Left lung (tissue), 10 donors: ENCODE measurements around the gene CELF4. TPM values are rescaled to one million over a fixed set of nuclear protein-coding genes. Genes with fewer than 3 reads are reported as not detected.

Experiments used
- ATAC-seq: fragments of 200-7000 bp; cut with Tn5 transposase; one replicate; pipeline ENCODE4 v1.9.1; 2020; ENCODE audit warnings: moderate library complexity
- DNase-seq, 4 donors: peaks; one replicate each; pipeline ENCODE4 v3.0.0-alpha.2; 2013 to 2020
- H3K27ac ChIP-seq, 2 donors: fragments of 200-600 bp; sonication (generic) in 1 of 2; one replicate each; pipeline versions ENCODE4 v1.5.0 to v1.8.0; 2020 to 2021
- H3K27me3 ChIP-seq, 2 donors: fragments of 200-600 bp; sonication (generic) in 1 of 2; one replicate each; pipeline versions ENCODE4 v1.5.0 to v1.8.0; 2020 to 2021
- H3K36me3 ChIP-seq, 2 donors: fragments of 200-600 bp; sonication (generic) in 1 of 2; one replicate each; pipeline versions ENCODE4 v1.5.0 to v1.8.0; 2020 to 2021
- H3K4me1 ChIP-seq, 2 donors: fragments of 200-600 bp; one replicate each; pipeline ENCODE4 v1.8.0; 2021
- H3K4me3 ChIP-seq, 2 donors: fragments of 200-600 bp; sonication (generic) in 1 of 2; one replicate each; pipeline versions ENCODE4 v1.5.0 to v1.8.0; 2020 to 2021; ENCODE audit warnings: mild to moderate bottlenecking in 1 of 2
- H3K9me3 ChIP-seq, 2 donors: fragments of 200-600 bp; sonication (generic) in 1 of 2; one replicate each; pipeline versions ENCODE4 v1.5.0 to v1.8.0; 2020 to 2021
- intact Hi-C, 2 donors: fragments of 100-400 bp; cut with DNase I; formaldehyde crosslinking; loops; one replicate each; pipeline versions ENCODE4 v1.11.2 to v1.14.2; 2022
- polyA plus RNA-seq, 6 donors: library from polyadenylated mRNA; unstranded; fragments of 120-200 nt; gene quantifications; one replicate each; pipeline ENCODE4 v1.2.1, GENCODE V29; 2013; ENCODE audit not compliant: insufficient read length in 6 of 6
- total RNA-seq, 2 donors: library from RNA; stranded (reverse); fragmentation: NEBNext Ultra II Directional; extraction: Animal tissue kit (Norgen Biotek cat#: 25700); gene quantifications; one replicate each; pipeline ENCODE4 v1.2.1, GENCODE V29; 2021
- TF ChIP-seq, protein P1 (sequence below), 2 donors: fragments of 200-600 bp; sonication (generic) in 1 of 2; IDR thresholded peaks; one replicate each; pipeline versions ENCODE4 v1.5.0 to v1.8.0; 2021; ENCODE audit warnings: antibody characterized with exemption in 2 of 2
- donor health status: DM: no; HTN: yes; CAD: no.
- donor health status: DM: no; HTN: no; CAD: no.

CELF4 gene
- total and polyA plus RNA-seq, 8 donors, result 1.1 to 10.3 (median 7.4) TPM

DNA sequence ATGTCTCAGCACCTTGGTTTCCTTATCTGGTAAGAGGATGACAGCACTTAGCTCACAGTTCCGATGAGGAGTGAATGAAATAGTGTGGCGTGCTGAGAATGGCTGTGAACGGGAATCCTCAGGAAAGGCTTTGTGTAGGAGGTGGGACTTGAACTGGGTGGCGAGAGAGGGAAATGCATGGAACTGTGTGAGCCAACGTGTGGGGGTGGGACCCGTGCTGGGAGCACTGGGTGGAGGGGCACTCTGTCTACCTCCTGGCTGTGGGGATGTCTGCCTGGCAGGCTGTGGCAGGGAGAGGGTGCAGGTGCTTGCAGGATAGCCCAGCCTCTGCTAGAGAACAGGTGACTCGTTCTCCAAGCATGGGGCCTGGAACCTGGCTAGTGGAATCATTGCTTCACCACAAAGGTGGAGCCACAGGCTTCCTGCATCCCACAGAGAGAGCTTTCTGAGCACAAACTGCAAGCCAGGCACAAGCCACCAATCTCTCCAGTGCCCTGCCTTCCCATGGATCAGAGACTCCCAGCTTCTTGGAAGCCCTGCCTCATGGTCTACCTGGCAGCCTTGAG lies 145.2 kb downstream of the CELF4 start:
- no peak for ATAC-seq
- Histone ChIP-seq H3K9me3 (no peaks in the 10 kb centered on the region), H3K27ac (no peak overlapping the region), H3K4me1 (no peaks in the 10 kb centered on the region), H3K27me3 (no peaks in the 10 kb centered on the region), H3K4me3 (no peak overlapping the region), H3K36me3 (no peaks in the 10 kb centered on the region)
- no peak for DNase-seq
- TF ChIP-seq, protein P1, sequence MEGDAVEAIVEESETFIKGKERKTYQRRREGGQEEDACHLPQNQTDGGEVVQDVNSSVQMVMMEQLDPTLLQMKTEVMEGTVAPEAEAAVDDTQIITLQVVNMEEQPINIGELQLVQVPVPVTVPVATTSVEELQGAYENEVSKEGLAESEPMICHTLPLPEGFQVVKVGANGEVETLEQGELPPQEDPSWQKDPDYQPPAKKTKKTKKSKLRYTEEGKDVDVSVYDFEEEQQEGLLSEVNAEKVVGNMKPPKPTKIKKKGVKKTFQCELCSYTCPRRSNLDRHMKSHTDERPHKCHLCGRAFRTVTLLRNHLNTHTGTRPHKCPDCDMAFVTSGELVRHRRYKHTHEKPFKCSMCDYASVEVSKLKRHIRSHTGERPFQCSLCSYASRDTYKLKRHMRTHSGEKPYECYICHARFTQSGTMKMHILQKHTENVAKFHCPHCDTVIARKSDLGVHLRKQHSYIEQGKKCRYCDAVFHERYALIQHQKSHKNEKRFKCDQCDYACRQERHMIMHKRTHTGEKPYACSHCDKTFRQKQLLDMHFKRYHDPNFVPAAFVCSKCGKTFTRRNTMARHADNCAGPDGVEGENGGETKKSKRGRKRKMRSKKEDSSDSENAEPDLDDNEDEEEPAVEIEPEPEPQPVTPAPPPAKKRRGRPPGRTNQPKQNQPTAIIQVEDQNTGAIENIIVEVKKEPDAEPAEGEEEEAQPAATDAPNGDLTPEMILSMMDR (IDR thresholded peaks at IDR 0.05), result no peak
- intact Hi-C loops, result no loop called here

DNA sequence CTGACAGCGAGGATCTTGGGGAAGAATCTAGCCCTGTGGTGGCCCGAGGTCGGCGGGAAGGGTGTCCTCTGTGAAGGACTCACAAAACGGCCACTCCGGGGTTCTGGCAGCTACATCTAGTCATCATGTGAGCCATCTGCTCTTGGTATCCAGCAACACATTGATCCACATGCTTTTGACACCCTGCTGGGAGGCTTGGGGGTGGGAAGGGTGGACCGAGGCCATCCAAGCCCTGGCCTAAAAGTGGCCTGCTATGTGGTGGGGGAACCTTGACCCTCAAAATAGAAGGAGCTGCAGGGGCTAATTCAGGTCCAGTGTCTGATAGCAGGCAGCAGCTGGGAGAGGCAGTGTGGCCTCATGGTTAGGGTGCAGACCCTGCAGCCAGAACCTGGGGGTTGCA lies 145.7 kb downstream of the CELF4 start:
- no peaks in the 10 kb centered on the region for H3K27me3 ChIP-seq
- TF ChIP-seq, protein P1 (IDR thresholded peaks at IDR 0.05), result no peak
- no peaks in the 10 kb centered on the region for H3K4me1 ChIP-seq
- no peak overlapping the region for H3K27ac ChIP-seq
- DNase-seq (no peak), ATAC-seq (no peak)
- intact Hi-C loops, result no loop called here
- no peaks in the 10 kb centered on the region for H3K36me3 ChIP-seq
- H3K4me3 ChIP-seq, result no peak overlapping the region
- no peaks in the 10 kb centered on the region for H3K9me3 ChIP-seq

DNA sequence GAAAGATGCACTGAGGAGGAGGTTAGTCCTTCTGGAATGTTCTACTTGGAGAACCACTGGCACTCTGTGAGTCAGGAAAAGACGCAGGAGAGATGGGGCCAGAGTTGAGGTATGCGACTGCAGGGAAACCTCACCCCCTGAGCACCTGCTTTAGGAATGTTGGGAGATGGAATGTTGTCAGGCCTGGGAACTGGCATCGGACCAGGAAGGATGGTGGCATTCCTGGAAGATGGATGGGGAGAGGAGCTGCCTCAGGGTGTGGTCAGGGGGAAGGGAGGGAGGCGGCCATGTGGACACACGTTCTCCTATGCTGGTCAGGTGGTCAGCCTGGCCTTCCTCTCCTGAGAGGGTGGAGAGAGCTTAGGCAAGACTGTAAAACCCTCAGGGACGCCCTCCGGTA lies 146.3 kb downstream of the CELF4 start:
- Histone ChIP-seq H3K36me3 (no peaks in the 10 kb centered on the region), H3K4me1 (no peaks in the 10 kb centered on the region), H3K27me3 (no peaks in the 10 kb centered on the region), H3K27ac (no peak overlapping the region), H3K9me3 (no peaks in the 10 kb centered on the region), H3K4me3 (no peak overlapping the region)
- intact Hi-C loops, result no loop called here
- TF ChIP-seq, protein P1 (IDR thresholded peaks at IDR 0.05), result no peak
- ATAC-seq (no peak), DNase-seq (no peak)

DNA sequence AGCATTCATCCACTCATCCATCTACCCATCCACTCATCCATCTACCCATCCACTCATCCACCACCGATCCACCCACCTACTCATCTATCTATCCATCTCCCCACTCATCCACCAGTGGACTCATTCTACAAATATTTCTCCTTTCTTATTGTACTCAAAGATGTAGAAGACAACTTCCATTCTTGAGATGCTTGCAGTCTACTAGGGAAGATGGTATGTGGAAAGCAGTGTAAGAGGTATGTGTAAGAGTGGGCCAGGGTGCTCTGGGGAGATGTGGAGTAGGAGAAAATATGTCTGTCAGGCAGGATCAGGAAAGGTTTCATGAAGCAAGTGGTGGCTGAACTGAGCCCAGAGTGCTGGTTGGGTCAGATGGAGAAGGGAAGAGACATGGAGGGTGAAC lies 150.8 kb downstream of the CELF4 start:
- no peaks in the 10 kb centered on the region for H3K27me3 ChIP-seq
- no peak for DNase-seq
- no peak overlapping the region for H3K27ac ChIP-seq
- intact Hi-C loops, result no loop called here
- ATAC-seq, result no peak
- no peaks in the 10 kb centered on the region for H3K4me1 ChIP-seq
- no peaks in the 10 kb centered on the region for H3K9me3 ChIP-seq
- H3K4me3 ChIP-seq, result no peak overlapping the region
- H3K36me3 ChIP-seq, result no peaks in the 10 kb centered on the region
- TF ChIP-seq, protein P1 (IDR thresholded peaks at IDR 0.05), result no peak

DNA sequence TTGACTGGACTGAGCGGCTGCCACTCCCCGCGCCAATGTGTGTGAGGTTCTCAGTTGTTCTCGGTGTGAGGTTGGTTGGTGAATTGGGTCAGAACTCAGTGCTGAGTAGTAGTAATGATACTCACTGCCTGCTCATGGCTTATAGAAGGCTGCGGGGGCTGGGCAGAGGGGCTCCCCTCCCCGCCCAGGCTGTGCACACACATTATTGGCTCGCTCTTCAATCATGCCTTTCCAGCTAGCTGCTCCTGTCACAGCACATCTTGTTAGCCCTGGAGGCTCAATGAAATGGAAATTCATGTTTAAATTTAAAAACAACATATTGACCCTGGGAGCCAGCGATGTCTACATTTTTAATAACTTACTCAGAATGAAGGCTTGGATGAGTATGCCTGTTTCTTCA lies 152.8 kb downstream of the CELF4 start:
- no peak for ATAC-seq
- no peak overlapping the region for H3K27ac ChIP-seq
- TF ChIP-seq, protein P1 (IDR thresholded peaks at IDR 0.05), result no peak
- no peak for DNase-seq
- no peaks in the 10 kb centered on the region for H3K9me3 ChIP-seq
- H3K27me3 ChIP-seq, result no peaks in the 10 kb centered on the region
- H3K4me1 ChIP-seq, result no peaks in the 10 kb centered on the region
- H3K36me3 ChIP-seq, result no peaks in the 10 kb centered on the region
- intact Hi-C loops, result no loop called here
- no peak overlapping the region for H3K4me3 ChIP-seq
